SU-DHL-6 (cell line): ENCODE results near the gene RUNX2.

Experiments
- EZH2phosphoT487 ChIP-seq: fragments of 200-600 bp; sonication (generic), shearing (Covaris generic); conservative IDR thresholded peaks from 2 replicates; pipeline ENCODE4 v1.6.1; 2018; ENCODE audit warnings: mild to moderate bottlenecking, antibody characterized with exemption, low read length, moderate library complexity, mixed read lengths
- TF ChIP-seq, protein P1 (sequence below): fragments of 200-600 bp; sonication (generic); IDR thresholded peaks from one replicate; pipeline ENCODE4 v1.5.1; 2017; ENCODE audit warnings: antibody characterized with exemption, mild to moderate bottlenecking, low read length, moderate library complexity; ENCODE audit not compliant: insufficient read depth, poor library complexity, severe bottlenecking

DNA sequence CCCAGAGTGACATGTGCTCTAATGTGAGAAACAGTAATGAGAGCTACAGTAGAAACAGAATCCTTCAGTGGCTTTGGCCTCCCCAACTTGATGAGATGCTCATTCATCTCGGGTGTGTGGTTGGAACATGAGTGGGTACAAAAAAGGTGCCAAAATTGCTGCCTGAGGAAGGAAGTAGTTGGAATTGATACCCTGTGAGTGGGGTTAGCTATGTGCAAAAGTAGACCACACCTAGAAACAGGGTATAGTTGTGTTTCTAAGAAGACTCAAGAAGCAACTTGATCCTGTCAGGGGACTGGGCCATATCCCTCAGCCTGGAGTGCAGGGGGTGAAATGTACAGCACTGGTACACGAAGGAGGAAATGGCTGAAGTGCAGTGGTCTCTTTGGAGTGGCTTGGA lies 256.0 kb downstream of the RUNX2 start:
- TF ChIP-seq, protein P1, sequence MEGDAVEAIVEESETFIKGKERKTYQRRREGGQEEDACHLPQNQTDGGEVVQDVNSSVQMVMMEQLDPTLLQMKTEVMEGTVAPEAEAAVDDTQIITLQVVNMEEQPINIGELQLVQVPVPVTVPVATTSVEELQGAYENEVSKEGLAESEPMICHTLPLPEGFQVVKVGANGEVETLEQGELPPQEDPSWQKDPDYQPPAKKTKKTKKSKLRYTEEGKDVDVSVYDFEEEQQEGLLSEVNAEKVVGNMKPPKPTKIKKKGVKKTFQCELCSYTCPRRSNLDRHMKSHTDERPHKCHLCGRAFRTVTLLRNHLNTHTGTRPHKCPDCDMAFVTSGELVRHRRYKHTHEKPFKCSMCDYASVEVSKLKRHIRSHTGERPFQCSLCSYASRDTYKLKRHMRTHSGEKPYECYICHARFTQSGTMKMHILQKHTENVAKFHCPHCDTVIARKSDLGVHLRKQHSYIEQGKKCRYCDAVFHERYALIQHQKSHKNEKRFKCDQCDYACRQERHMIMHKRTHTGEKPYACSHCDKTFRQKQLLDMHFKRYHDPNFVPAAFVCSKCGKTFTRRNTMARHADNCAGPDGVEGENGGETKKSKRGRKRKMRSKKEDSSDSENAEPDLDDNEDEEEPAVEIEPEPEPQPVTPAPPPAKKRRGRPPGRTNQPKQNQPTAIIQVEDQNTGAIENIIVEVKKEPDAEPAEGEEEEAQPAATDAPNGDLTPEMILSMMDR, result no peak
- TF ChIP-seq EZH2phosphoT487, result no peak
